VCaP (cell line): Measurements from ENCODE around the gene LILRA2.
"Not testable (repeated sequence)": the region's sequence is repeated elsewhere in the genome, so short reads cannot be mapped to it uniquely, and the experiment has no call there.

Experiments used
- H3K27ac ChIP-seq: fragments of 450-650 bp; 2 replicates; pipeline ENCODE4 v1.5.1; 2017
- CTCF ChIP-seq: fragments of 450-650 bp; conservative IDR thresholded peaks from 2 replicates; pipeline ENCODE4 v1.5.1; 2017; ENCODE audit warnings: mild to moderate bottlenecking, moderate library complexity

Gene LILRA2

DNA sequence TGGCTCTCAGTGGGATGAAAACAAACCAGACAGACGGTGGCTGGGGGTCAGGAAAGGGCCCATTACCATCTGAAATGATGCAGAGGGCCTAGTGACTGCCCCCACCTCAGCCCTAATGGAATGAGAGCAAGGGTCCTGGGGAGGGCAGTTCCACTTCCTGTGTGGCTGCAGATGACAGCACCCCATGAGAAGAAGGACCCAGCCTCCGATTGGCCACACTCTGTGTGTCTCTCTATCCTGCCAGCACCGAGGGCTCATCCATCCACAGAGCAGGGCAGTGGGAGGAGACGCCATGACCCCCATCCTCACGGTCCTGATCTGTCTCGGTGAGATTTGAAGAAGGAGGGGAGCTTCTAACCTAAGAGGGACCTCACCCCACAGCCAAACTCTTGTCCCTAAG lies 57.2 kb downstream of the LILRA2 start:
- no peak for TF ChIP-seq CTCF
- H3K27ac ChIP-seq: no peak overlapping the region

GRCh38 chr19:54631489-54632337 lies 58.1 kb downstream of the LILRA2 start:
- not testable (repeated sequence) for H3K27ac ChIP-seq

DNA sequence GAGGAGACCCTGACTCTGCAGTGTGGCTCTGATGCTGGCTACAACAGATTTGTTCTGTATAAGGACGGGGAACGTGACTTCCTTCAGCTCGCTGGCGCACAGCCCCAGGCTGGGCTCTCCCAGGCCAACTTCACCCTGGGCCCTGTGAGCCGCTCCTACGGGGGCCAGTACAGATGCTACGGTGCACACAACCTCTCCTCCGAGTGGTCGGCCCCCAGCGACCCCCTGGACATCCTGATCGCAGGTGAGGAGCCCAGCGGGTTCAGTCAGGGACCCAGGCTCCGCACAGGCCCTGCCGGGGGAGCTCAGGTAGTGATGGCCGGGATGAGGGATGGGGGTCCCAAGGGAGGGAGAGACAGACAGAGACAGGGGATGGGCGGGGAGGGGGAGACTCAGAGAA lies 58.9 kb downstream of the LILRA2 start:
- not testable (repeated sequence) for H3K27ac ChIP-seq

GRCh38 chr19:54633401-54633800 lies 59.8 kb downstream of the LILRA2 start:
- H3K27ac ChIP-seq: no peak overlapping the region
- TF ChIP-seq CTCF: no peak

DNA sequence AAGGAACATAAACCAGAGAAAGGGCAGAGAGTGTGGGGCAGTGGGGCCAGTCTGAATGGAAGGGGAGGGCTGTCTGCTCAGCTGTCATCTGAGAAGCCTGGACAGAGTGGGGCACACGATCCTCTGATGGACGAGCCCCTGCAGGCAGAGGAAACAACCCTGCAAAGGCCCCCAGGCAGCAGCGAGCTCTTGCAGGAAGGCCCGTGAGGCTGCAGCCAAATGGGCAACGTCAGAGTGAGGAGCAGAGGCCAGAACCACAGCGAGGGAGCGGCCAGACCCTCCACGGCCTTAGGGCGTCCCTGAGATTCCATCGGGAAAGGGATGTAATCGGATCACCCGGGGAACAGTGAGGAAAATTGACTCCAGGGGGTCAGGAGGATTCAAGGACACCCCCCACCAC lies 62.5 kb downstream of the LILRA2 start:
- H3K27ac ChIP-seq: not testable (repeated sequence)

DNA sequence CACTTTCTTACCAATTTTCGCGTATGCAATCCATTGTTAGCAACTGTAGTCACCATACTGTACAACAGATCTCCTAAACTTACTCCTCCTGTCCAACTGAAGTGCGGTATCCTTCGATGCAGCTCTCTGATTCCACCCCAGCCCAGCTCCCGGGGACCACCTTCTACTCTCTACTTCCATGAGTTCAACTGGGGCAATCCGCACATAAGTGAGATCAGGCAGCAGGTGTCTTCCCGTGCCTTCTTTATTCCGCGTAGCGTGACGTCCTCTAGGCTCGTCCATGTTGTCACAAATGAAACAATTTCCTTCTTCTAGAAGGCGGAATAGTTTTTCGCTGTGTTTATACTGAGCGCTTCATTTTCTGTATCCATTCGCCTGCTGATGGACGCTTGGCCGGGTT lies 65.1 kb downstream of the LILRA2 start:
- H3K27ac ChIP-seq: no peak overlapping the region
- TF ChIP-seq CTCF: no peak
